ENCODE results near the gene BORCS5. TPM values are rescaled to one million over a fixed set of nuclear protein-coding genes. Genes with fewer than 3 reads are reported as not detected.

BORCS5 gene
- total RNA-seq, 1 experiment from 2014 or later = 13.9 TPM

DNA sequence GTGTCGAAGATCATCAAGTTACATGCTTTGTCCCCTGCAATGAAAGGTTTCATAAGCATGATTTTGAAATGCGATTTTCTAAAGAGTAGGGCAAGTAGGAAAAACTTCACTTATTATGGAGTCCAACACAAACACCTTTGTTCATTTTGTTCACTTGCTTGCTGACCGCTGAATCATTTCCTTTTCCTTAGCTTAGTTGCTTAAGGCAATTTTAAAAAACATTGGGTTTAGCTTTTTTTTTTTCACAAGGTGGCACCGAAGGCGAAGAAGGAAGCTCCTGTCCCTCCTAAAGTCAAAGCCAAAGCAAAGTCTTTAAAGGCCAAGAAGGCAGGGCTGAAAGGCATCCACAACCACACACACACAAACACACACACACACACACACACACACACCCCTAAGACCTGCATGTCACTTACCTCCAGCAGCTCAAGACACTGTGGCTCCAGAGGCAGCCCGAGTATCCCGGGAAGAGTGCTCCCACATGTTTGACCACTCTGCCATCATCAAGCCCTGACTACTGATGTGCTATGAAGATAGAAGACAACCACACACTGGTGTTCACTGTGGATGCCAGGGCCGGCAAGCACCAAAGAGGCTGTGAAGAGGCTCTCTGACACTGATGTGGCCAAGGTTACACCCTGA, 18.2 kb upstream of the BORCS5 start:
- Histone ChIP-seq H4K20me1 (ENCODE audit: control insufficient read depth, insufficient read depth, insufficient read length) (no peaks in the 10 kb centered on the region), H3K79me2 (ENCODE audit: insufficient read depth, low read length) (no peaks in the 10 kb centered on the region), H3K4ac (ENCODE audit: low read depth, low read length) (no peak overlapping the region), H3K56ac (ENCODE audit: insufficient read length, low read depth, low read length) (no peak overlapping the region), H3K4me1 (ENCODE audit: insufficient read depth, low read length) (no peaks in the 10 kb centered on the region), H2BK20ac (ENCODE audit: low read depth, low read length, poor library complexity, severe bottlenecking) (no peak overlapping the region), H2AK5ac (ENCODE audit: insufficient read length, low read length) (no peak overlapping the region), H3K27me3 (ENCODE audit: insufficient read depth, low read length) (no peaks in the 10 kb centered on the region), H4K8ac (replicated peaks; ENCODE audit: insufficient read length, low read depth, low read length) (no peak overlapping the region), H2AFZ (ENCODE audit: low read length) (no peak overlapping the region), H3K23ac (ENCODE audit: insufficient read length, low read depth, low read length) (no peak overlapping the region), H3T11ph (ENCODE audit: low read length) (no peak overlapping the region), H2BK15ac (ENCODE audit: low read depth, low read length) (no peak overlapping the region), H3K9me3 (ENCODE audit: control insufficient read depth, low read depth, low read length) (no peaks in the 10 kb centered on the region), H3K27ac (ENCODE audit: insufficient read length, low read depth, low read length) (no peak overlapping the region), H2BK5ac (ENCODE audit: insufficient read length, low read length) (no peak overlapping the region), H3K4me2 (ENCODE audit: insufficient read depth, insufficient read length, low read length) (no peak overlapping the region), H3K23me2 (ENCODE audit: insufficient read length, low read depth, low read length, poor library complexity, severe bottlenecking) (no peaks in the 10 kb centered on the region), H3K14ac (ENCODE audit: insufficient read depth, low read length) (no peak overlapping the region), H2BK12ac (ENCODE audit: insufficient read length, low read depth, low read length) (no peak overlapping the region), H3K79me1 (ENCODE audit: insufficient read depth, low read depth, low read length, poor library complexity, severe bottlenecking) (no peaks in the 10 kb centered on the region), H3K18ac (ENCODE audit: insufficient read length, low read depth, low read length) (no peak overlapping the region), H2BK120ac (ENCODE audit: low read depth, low read length, poor library complexity, severe bottlenecking) (no peak overlapping the region), H4K5ac (ENCODE audit: insufficient read length, low read depth, low read length) (no peak overlapping the region), H4K91ac (ENCODE audit: insufficient read length, low read depth, low read length) (no peak overlapping the region), H3K9ac (ENCODE audit: extremely low read depth, insufficient read length, low read length) (no peak overlapping the region)
- H3K4me3 Mint-ChIP-seq = no peak overlapping the region
- no CpG with 5 or more reads among the region's 8 CpGs for WGBS (ENCODE audit: extremely low coverage, insufficient read length, low lambda C conversion rate)
- H3K27ac Mint-ChIP-seq = no peak overlapping the region
- H3K27me3 Mint-ChIP-seq (ENCODE audit: low read depth) = no peaks in the 10 kb centered on the region; the same call in 1 of the 2 replicates
- TF ChIP-seq, protein P1, sequence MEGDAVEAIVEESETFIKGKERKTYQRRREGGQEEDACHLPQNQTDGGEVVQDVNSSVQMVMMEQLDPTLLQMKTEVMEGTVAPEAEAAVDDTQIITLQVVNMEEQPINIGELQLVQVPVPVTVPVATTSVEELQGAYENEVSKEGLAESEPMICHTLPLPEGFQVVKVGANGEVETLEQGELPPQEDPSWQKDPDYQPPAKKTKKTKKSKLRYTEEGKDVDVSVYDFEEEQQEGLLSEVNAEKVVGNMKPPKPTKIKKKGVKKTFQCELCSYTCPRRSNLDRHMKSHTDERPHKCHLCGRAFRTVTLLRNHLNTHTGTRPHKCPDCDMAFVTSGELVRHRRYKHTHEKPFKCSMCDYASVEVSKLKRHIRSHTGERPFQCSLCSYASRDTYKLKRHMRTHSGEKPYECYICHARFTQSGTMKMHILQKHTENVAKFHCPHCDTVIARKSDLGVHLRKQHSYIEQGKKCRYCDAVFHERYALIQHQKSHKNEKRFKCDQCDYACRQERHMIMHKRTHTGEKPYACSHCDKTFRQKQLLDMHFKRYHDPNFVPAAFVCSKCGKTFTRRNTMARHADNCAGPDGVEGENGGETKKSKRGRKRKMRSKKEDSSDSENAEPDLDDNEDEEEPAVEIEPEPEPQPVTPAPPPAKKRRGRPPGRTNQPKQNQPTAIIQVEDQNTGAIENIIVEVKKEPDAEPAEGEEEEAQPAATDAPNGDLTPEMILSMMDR (conservative IDR thresholded peaks at IDR 0.05) = no peak
- no peaks in the 10 kb centered on the region for H3K9me3 Mint-ChIP-seq
- peaks cover 0 to 2% (median 0%) of the 10 kb centered on the region in 3 experiments; a peak in 1 of 7 replicates for H3K36me3 Mint-ChIP-seq (ENCODE audit: insufficient read depth in 1 of 3, low read depth in 3 of 3)
- no peak for DNase-seq
- H3K4me1 Mint-ChIP-seq = peaks cover 5 to 16% of the 10 kb centered on the region in 2 experiments

All from H9 (cell line).